ENCODE measurements around the gene RPL21.

The RPL21 gene

GRCh38 chr13:27295096-27295495 lies 43.7 kb downstream of the RPL21 start:
- Histone ChIP-seq H2AFZ (ENCODE audit: low read depth, low read length, severe bottlenecking) (no peak overlapping the region), H3K27me3 (ENCODE audit: low read length) (no peaks in the 10 kb centered on the region), H3K36me3 (ENCODE audit: low read length) (no peaks in the 10 kb centered on the region), H4K20me1 (ENCODE audit: low read depth, low read length) (no peaks in the 10 kb centered on the region), H3K9me2 (replicated peaks; ENCODE audit: insufficient read depth, low read length) (no peaks in the 10 kb centered on the region), H3K9me3 (ENCODE audit: insufficient read depth, low read length) (no peaks in the 10 kb centered on the region), H3K4me3 (ENCODE audit: insufficient read depth, low read length, poor library complexity, severe bottlenecking) (no peak overlapping the region), H3K9ac (ENCODE audit: low read length) (no peak overlapping the region), H3K79me2 (ENCODE audit: insufficient read depth, low read length) (no peaks in the 10 kb centered on the region), H3K27ac (ENCODE audit: low read depth, low read length) (no peak overlapping the region), H3K4me2 (ENCODE audit: low read depth, low read length, poor library complexity, severe bottlenecking) (no peak overlapping the region), H3F3A (ENCODE audit: insufficient read depth) (no peaks in the 10 kb centered on the region)
- no peak for TF ChIP-seq CTCF (IDR thresholded peaks at IDR 0.05; ENCODE audit: insufficient read depth, low read length, poor library complexity, severe bottlenecking)
- TF ChIP-seq EZH2phosphoT487 (conservative IDR thresholded peaks at IDR 0.05; ENCODE audit: low read length) = no peak

- TF ChIP-seq EZH2phosphoT487 (conservative IDR thresholded peaks at IDR 0.05; ENCODE audit: low read length) (no peak), CTCF (IDR thresholded peaks at IDR 0.05; ENCODE audit: insufficient read depth, low read length, poor library complexity, severe bottlenecking) (no peak)
- no peaks in the 10 kb centered on the region for H3K9me3 ChIP-seq (ENCODE audit: insufficient read depth, low read length)
- no peak overlapping the region for H3K4me2 ChIP-seq (ENCODE audit: low read depth, low read length, poor library complexity, severe bottlenecking)
- no peaks in the 10 kb centered on the region for H3K79me2 ChIP-seq (ENCODE audit: insufficient read depth, low read length)
- no peaks in the 10 kb centered on the region for H3K9me2 ChIP-seq (replicated peaks; ENCODE audit: insufficient read depth, low read length)
- no peak overlapping the region for H2AFZ ChIP-seq (ENCODE audit: low read depth, low read length, severe bottlenecking)
- no peaks in the 10 kb centered on the region for H3F3A ChIP-seq (ENCODE audit: insufficient read depth)
- no peaks in the 10 kb centered on the region for H3K36me3 ChIP-seq (ENCODE audit: low read length)
- H3K27me3 ChIP-seq (ENCODE audit: low read length) = no peaks in the 10 kb centered on the region
- no peaks in the 10 kb centered on the region for H4K20me1 ChIP-seq (ENCODE audit: low read depth, low read length)
- no peak overlapping the region for H3K9ac ChIP-seq (ENCODE audit: low read length)
- H3K4me3 ChIP-seq (ENCODE audit: insufficient read depth, low read length, poor library complexity, severe bottlenecking) = no peak overlapping the region
- H3K27ac ChIP-seq (ENCODE audit: low read depth, low read length) = no peak overlapping the region
These were observed 44.3 kb downstream of the RPL21 start for GRCh38 chr13:27295660-27296059.

- Histone ChIP-seq H3K27me3 (ENCODE audit: low read length) (no peaks in the 10 kb centered on the region), H3K4me3 (ENCODE audit: insufficient read depth, low read length, poor library complexity, severe bottlenecking) (no peak overlapping the region), H3K27ac (ENCODE audit: low read depth, low read length) (no peak overlapping the region), H3K36me3 (ENCODE audit: low read length) (no peaks in the 10 kb centered on the region), H3K9me3 (ENCODE audit: insufficient read depth, low read length) (no peaks in the 10 kb centered on the region), H3K9ac (ENCODE audit: low read length) (no peak overlapping the region), H2AFZ (ENCODE audit: low read depth, low read length, severe bottlenecking) (no peak overlapping the region), H3K9me2 (replicated peaks; ENCODE audit: insufficient read depth, low read length) (no peaks in the 10 kb centered on the region), H3K79me2 (ENCODE audit: insufficient read depth, low read length) (no peaks in the 10 kb centered on the region), H3K4me2 (ENCODE audit: low read depth, low read length, poor library complexity, severe bottlenecking) (no peak overlapping the region), H3F3A (ENCODE audit: insufficient read depth) (no peaks in the 10 kb centered on the region), H4K20me1 (ENCODE audit: low read depth, low read length) (no peaks in the 10 kb centered on the region)
- no peak for TF ChIP-seq CTCF (IDR thresholded peaks at IDR 0.05; ENCODE audit: insufficient read depth, low read length, poor library complexity, severe bottlenecking)
- no peak for TF ChIP-seq EZH2phosphoT487 (conservative IDR thresholded peaks at IDR 0.05; ENCODE audit: low read length)
These were observed 45.1 kb downstream of the RPL21 start for GRCh38 chr13:27296496-27296895.

Data from SU-DHL-6 (cell line).